OCI-LY1 (cell line): ENCODE measurements around the gene UPK3A.

Experiments
- H2AFZ ChIP-seq: fragments of 200-600 bp; sonication (generic), shearing (Covaris generic); 2 replicates; pipeline ENCODE4 v1.6.0; 2014; ENCODE audit warnings: antibody characterized with exemption, mild to moderate bottlenecking, low read length
- H3F3A ChIP-seq: fragments of 200-600 bp; sonication (generic), shearing (Covaris generic); 2 replicates; pipeline ENCODE4 v1.6.0; 2014; ENCODE audit warnings: mild to moderate bottlenecking, antibody characterized with exemption, low read length, moderate library complexity; ENCODE audit not compliant: insufficient read depth
- H3K27ac ChIP-seq: fragments of 200-600 bp; sonication (generic); 2 replicates; pipeline ENCODE4 v1.5.1; 2014; ENCODE audit warnings: low read length, mixed run types, mild to moderate bottlenecking, low read depth; ENCODE audit not compliant: poor library complexity, severe bottlenecking
- H3K27me3 ChIP-seq: fragments of 200-600 bp; sonication (generic); 2 replicates; pipeline ENCODE4 v1.6.0; 2014; ENCODE audit warnings: antibody characterized with exemption, mild to moderate bottlenecking, low read length, moderate library complexity; ENCODE audit not compliant: insufficient read depth
- H3K36me3 ChIP-seq: fragments of 200-600 bp; sonication (generic); 2 replicates; pipeline ENCODE4 v1.6.1; 2014; ENCODE audit warnings: mild to moderate bottlenecking, antibody characterized with exemption, low read length, moderate library complexity, mixed read lengths; ENCODE audit not compliant: insufficient read depth
- H3K4me1 ChIP-seq: fragments of 200-600 bp; sonication (generic); 2 replicates; pipeline ENCODE4 v1.5.1; 2014; ENCODE audit warnings: mild to moderate bottlenecking, low read length, moderate library complexity; ENCODE audit not compliant: insufficient read depth, severe bottlenecking
- H3K4me2 ChIP-seq: fragments of 200-600 bp; sonication (generic), shearing (Covaris generic); 2 replicates; pipeline ENCODE4 v1.6.1; 2014; ENCODE audit warnings: low read length
- H3K4me3 ChIP-seq: fragments of 200-600 bp; sonication (generic); 2 replicates; pipeline ENCODE4 v1.5.1; 2014; ENCODE audit warnings: low read length, low read depth, mild to moderate bottlenecking, mixed read lengths; ENCODE audit not compliant: poor library complexity, severe bottlenecking
- H3K79me2 ChIP-seq: fragments of 200-600 bp; shearing (Covaris generic); 2 replicates; pipeline ENCODE4 v1.6.1; 2016; ENCODE audit warnings: mixed run types, low read length, mixed read lengths; ENCODE audit not compliant: insufficient read depth
- H3K9ac ChIP-seq: fragments of 200-600 bp; sonication (generic), shearing (Covaris generic); 2 replicates; pipeline ENCODE4 v1.6.1; 2014; ENCODE audit warnings: mild to moderate bottlenecking, low read length, mixed read lengths
- H3K9me2 ChIP-seq: fragments of 200-600 bp; sonication (generic), shearing (Covaris generic); 2 replicates; pipeline ENCODE4 v1.6.1; 2014; ENCODE audit warnings: low read depth, mild to moderate bottlenecking, low read length, mixed read lengths
- H3K9me3 ChIP-seq: fragments of 200-600 bp; shearing (Covaris generic); 2 replicates; pipeline ENCODE4 v1.6.1; 2014; ENCODE audit warnings: low read length, mixed read lengths
- H4K20me1 ChIP-seq: fragments of 200-600 bp; sonication (generic), shearing (Covaris generic); 2 replicates; pipeline ENCODE4 v1.6.0; 2016; ENCODE audit warnings: mild to moderate bottlenecking, low read length; ENCODE audit not compliant: insufficient read depth
- CTCF ChIP-seq: fragments of 200-600 bp; sonication (generic), shearing (Covaris generic); IDR thresholded peaks from 2 replicates; pipeline ENCODE4 v1.5.1; 2017; ENCODE audit warnings: mild to moderate bottlenecking, antibody characterized with exemption, low read length, moderate library complexity, mixed read lengths
- EZH2 ChIP-seq: fragments of 200-600 bp; sonication (generic), shearing (Covaris generic); IDR thresholded peaks from 2 replicates; pipeline ENCODE4 v1.8.0; 2017; ENCODE audit warnings: borderline replicate concordance, mixed run types, mild to moderate bottlenecking, antibody characterized with exemption, low read length, moderate library complexity, mixed read lengths

UPK3A gene

GRCh38 chr22:45242778-45243191 is 42.0 kb upstream of the UPK3A start:
- H3K27me3 ChIP-seq = no peaks in the 10 kb centered on the region
- peaks cover 9% of the 10 kb centered on the region; the same call in 1 of the 2 replicates for H3K36me3 ChIP-seq
- no peaks in the 10 kb centered on the region for H3K9me2 ChIP-seq
- no peak overlapping the region for H3K9ac ChIP-seq
- no peak overlapping the region for H3K27ac ChIP-seq
- H4K20me1 ChIP-seq = no peaks in the 10 kb centered on the region
- no peak overlapping the region for H3K4me2 ChIP-seq
- TF ChIP-seq CTCF = no peak
- no peak for TF ChIP-seq EZH2
- no peak overlapping the region for H3K4me3 ChIP-seq
- H2AFZ ChIP-seq = no peak overlapping the region
- no peaks in the 10 kb centered on the region for H3F3A ChIP-seq
- H3K79me2 ChIP-seq = no peaks in the 10 kb centered on the region
- H3K4me1 ChIP-seq = peaks cover 15% of the 10 kb centered on the region
- H3K9me3 ChIP-seq = no peaks in the 10 kb centered on the region

DNA sequence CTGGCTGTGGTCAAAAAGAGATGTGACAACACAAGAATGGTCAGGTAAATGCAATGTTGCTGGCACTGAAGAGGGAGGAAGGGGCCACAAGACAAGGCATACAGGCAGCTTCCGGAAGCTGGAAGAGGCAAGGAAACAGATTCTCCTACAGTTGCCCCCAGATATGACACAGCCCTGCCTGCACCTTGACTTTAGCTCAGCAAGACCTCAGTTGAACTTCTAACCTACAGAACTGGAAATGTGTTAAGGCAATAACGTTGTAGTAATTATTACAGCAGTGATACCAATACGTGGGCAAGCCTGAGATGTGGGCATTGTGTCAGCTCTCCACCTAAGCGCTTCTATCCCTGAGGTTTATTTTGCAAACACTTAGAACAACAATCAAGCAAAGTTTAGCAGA is 39.8 kb upstream of the UPK3A start:
- H3K4me2 ChIP-seq = no peak overlapping the region
- H3K27ac ChIP-seq = no peak overlapping the region
- no peak overlapping the region for H3K4me3 ChIP-seq
- TF ChIP-seq CTCF (no peak), EZH2 (no peak)
- H3K36me3 ChIP-seq = no peaks in the 10 kb centered on the region
- no peak overlapping the region for H3K9ac ChIP-seq
- peaks cover 21% of the 10 kb centered on the region for H3K4me1 ChIP-seq
- H3K79me2 ChIP-seq = no peaks in the 10 kb centered on the region
- no peaks in the 10 kb centered on the region for H3K27me3 ChIP-seq
- H2AFZ ChIP-seq = no peak overlapping the region
- no peaks in the 10 kb centered on the region for H3K9me2 ChIP-seq
- H4K20me1 ChIP-seq = no peaks in the 10 kb centered on the region
- no peaks in the 10 kb centered on the region for H3K9me3 ChIP-seq
- H3F3A ChIP-seq = no peaks in the 10 kb centered on the region

DNA sequence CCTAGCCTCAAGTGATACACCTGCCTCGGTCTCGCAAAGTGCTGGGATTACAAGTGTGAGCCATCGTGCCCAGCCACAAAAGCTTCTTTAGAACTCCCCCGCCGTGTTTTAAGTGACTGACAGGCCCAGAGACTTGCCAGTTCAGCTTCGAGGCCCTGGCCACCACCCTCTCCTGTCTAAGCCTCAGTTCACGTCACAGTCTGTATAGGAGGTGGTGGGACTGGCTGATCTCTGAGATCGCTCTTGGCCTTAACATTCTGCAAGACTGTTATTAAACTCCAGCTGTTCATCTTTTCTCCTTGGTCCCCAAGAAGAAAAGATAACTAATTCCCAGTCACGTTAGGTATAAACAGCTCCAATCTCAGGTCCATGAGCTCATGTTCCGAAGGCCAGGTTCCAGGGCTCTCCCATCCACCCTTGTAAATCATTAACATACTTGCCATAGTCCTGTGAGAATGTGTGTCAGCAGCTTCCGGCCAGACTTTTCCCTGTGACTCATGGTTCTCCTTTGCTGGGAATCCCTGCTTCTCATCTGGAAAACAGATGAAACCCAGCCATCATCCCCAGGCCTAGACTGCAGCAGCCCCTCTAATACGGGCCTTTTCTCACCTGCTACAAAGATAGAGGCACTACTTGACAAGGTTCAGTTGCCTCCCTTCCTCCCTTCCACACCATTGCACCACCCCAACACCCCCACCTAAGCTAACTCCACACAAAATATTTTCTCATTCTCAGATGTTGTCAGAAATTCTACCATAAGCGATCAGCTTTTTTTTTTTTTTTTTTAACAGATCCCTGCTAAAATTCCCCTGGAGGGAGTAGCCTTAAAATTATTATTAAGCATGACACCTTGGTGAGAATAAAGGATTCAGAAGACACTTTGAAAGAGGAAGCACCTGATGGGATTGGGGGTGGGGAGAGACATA is 38.4 kb upstream of the UPK3A start:
- no peaks in the 10 kb centered on the region for H4K20me1 ChIP-seq
- no peak overlapping the region for H3K4me3 ChIP-seq
- H3K4me2 ChIP-seq = no peak overlapping the region
- no peak overlapping the region for H3K27ac ChIP-seq
- TF ChIP-seq EZH2 = no peak
- no peak for TF ChIP-seq CTCF
- H3K4me1 ChIP-seq = peaks cover 12% of the 10 kb centered on the region
- no peaks in the 10 kb centered on the region for H3F3A ChIP-seq
- H3K27me3 ChIP-seq = peaks cover 6% of the 10 kb centered on the region; the same call in 1 of the 2 replicates
- H3K9ac ChIP-seq = no peak overlapping the region
- H3K9me2 ChIP-seq = no peaks in the 10 kb centered on the region
- H3K36me3 ChIP-seq = no peaks in the 10 kb centered on the region
- no peaks in the 10 kb centered on the region for H3K79me2 ChIP-seq
- no peaks in the 10 kb centered on the region for H3K9me3 ChIP-seq
- no peak overlapping the region for H2AFZ ChIP-seq
